ENCODE data around the gene NPLOC4. TPM values are rescaled to one million over a fixed set of nuclear protein-coding genes. Genes with fewer than 3 reads are reported as not detected.

Gene NPLOC4
- total and polyA plus RNA-seq, 9 of the 15 experiments (the other 6 are each of a cell fraction or from before 2014, with no cell fraction given), result 1.5 to 116 (median 64.5) TPM

- TF ChIP-seq, protein P1, sequence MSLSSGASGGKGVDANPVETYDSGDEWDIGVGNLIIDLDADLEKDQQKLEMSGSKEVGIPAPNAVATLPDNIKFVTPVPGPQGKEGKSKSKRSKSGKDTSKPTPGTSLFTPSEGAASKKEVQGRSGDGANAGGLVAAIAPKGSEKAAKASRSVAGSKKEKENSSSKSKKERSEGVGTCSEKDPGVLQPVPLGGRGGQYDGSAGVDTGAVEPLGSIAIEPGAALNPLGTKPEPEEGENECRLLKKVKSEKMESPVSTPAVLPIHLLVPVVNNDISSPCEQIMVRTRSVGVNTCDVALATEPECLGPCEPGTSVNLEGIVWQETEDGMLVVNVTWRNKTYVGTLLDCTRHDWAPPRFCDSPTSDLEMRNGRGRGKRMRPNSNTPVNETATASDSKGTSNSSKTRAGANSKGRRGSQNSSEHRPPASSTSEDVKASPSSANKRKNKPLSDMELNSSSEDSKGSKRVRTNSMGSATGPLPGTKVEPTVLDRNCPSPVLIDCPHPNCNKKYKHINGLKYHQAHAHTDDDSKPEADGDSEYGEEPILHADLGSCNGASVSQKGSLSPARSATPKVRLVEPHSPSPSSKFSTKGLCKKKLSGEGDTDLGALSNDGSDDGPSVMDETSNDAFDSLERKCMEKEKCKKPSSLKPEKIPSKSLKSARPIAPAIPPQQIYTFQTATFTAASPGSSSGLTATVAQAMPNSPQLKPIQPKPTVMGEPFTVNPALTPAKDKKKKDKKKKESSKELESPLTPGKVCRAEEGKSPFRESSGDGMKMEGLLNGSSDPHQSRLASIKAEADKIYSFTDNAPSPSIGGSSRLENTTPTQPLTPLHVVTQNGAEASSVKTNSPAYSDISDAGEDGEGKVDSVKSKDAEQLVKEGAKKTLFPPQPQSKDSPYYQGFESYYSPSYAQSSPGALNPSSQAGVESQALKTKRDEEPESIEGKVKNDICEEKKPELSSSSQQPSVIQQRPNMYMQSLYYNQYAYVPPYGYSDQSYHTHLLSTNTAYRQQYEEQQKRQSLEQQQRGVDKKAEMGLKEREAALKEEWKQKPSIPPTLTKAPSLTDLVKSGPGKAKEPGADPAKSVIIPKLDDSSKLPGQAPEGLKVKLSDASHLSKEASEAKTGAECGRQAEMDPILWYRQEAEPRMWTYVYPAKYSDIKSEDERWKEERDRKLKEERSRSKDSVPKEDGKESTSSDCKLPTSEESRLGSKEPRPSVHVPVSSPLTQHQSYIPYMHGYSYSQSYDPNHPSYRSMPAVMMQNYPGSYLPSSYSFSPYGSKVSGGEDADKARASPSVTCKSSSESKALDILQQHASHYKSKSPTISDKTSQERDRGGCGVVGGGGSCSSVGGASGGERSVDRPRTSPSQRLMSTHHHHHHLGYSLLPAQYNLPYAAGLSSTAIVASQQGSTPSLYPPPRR (CRISPR knock-in tag; IDR thresholded peaks at IDR 0.05; ENCODE audit: borderline replicate concordance), result no peak
- no peak for TF ChIP-seq PATZ1 (CRISPR knock-in tag; IDR thresholded peaks at IDR 0.05; ENCODE audit: borderline replicate concordance)
- TF ChIP-seq, protein P2, sequence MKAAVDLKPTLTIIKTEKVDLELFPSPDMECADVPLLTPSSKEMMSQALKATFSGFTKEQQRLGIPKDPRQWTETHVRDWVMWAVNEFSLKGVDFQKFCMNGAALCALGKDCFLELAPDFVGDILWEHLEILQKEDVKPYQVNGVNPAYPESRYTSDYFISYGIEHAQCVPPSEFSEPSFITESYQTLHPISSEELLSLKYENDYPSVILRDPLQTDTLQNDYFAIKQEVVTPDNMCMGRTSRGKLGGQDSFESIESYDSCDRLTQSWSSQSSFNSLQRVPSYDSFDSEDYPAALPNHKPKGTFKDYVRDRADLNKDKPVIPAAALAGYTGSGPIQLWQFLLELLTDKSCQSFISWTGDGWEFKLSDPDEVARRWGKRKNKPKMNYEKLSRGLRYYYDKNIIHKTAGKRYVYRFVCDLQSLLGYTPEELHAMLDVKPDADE (conservative IDR thresholded peaks at IDR 0.05; ENCODE audit: control insufficient read depth, low read depth, low read length), result peak; percentile 89
- no peak for TF ChIP-seq TRIM25 (IDR thresholded peaks at IDR 0.05; ENCODE audit: borderline replicate concordance)
- TF ChIP-seq ATF7 (IDR thresholded peaks at IDR 0.05), result peak; percentile 40; the same call in 1 of the 2 replicates
- no peak for TF ChIP-seq HMG20A (CRISPR knock-in tag; conservative IDR thresholded peaks at IDR 0.05)
- TF ChIP-seq, protein P3, sequence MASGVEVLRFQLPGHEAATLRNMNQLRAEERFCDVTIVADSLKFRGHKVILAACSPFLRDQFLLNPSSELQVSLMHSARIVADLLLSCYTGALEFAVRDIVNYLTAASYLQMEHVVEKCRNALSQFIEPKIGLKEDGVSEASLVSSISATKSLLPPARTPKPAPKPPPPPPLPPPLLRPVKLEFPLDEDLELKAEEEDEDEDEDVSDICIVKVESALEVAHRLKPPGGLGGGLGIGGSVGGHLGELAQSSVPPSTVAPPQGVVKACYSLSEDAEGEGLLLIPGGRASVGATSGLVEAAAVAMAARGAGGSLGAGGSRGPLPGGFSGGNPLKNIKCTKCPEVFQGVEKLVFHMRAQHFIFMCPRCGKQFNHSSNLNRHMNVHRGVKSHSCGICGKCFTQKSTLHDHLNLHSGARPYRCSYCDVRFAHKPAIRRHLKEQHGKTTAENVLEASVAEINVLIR (CRISPR knock-in tag; IDR thresholded peaks at IDR 0.05), result 0 out of 2 replicates have a peak, but pooled peaks have one; percentile 27
- TF ChIP-seq, protein P4, sequence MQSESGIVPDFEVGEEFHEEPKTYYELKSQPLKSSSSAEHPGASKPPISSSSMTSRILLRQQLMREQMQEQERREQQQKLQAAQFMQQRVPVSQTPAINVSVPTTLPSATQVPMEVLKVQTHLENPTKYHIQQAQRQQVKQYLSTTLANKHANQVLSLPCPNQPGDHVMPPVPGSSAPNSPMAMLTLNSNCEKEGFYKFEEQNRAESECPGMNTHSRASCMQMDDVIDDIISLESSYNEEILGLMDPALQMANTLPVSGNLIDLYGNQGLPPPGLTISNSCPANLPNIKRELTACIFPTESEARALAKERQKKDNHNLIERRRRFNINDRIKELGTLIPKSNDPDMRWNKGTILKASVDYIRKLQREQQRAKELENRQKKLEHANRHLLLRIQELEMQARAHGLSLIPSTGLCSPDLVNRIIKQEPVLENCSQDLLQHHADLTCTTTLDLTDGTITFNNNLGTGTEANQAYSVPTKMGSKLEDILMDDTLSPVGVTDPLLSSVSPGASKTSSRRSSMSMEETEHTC (IDR thresholded peaks at IDR 0.05), result no peak
- TF ChIP-seq, protein P5, sequence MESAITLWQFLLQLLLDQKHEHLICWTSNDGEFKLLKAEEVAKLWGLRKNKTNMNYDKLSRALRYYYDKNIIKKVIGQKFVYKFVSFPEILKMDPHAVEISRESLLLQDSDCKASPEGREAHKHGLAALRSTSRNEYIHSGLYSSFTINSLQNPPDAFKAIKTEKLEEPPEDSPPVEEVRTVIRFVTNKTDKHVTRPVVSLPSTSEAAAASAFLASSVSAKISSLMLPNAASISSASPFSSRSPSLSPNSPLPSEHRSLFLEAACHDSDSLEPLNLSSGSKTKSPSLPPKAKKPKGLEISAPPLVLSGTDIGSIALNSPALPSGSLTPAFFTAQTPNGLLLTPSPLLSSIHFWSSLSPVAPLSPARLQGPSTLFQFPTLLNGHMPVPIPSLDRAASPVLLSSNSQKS (CRISPR knock-in tag; IDR thresholded peaks at IDR 0.05), result no peak
- TF ChIP-seq MYBL2 (IDR thresholded peaks at IDR 0.05; ENCODE audit: low read depth), result no peak
- TF ChIP-seq MYBL2 (CRISPR knock-in tag; IDR thresholded peaks at IDR 0.05; ENCODE audit: borderline replicate concordance), result no peak
These were observed at the start of gene NPLOC4, which contains the start of gene TSPAN10 (continued) for GRCh38 chr17:81636505-81637288.

Data from K562 (cell line).